Thyroid gland (tissue), 4 donors: ENCODE data around the gene STK33. TPM values are rescaled to one million over a fixed set of nuclear protein-coding genes. Genes with fewer than 3 reads are reported as not detected.
A peak's percentile ranks its signal among the peaks of the same experiment; 100 is the strongest.

Experiments used
- DNase-seq, 2 donors: peaks; one replicate each; pipeline ENCODE4 v3.0.0-alpha.2; 2019
- H3K27ac ChIP-seq, 3 donors: fragments of 200-600 bp; sonication (generic); 1 replicate in 2 of 3; 2 replicates in 1 of 3; pipeline ENCODE4 v1.5.1; 2016 to 2019; ENCODE audit warnings: mild to moderate bottlenecking in 1 of 3, moderate library complexity in 1 of 3
- H3K27me3 ChIP-seq: fragments of 200-600 bp; sonication (generic); one replicate; pipeline ENCODE4 v1.5.1; 2019
- H3K36me3 ChIP-seq, 2 donors: fragments of 200-600 bp; sonication (generic); one replicate each; pipeline ENCODE4 v1.5.1; 2016 to 2019
- H3K4me1 ChIP-seq, 2 donors: fragments of 200-600 bp; sonication (generic); one replicate each; pipeline ENCODE4 v1.5.1; 2017 to 2019
- H3K4me3 ChIP-seq, 3 donors: fragments of 200-600 bp; sonication (generic); replicated peaks in 1 of 3; 1 replicate in 2 of 3; 2 replicates in 1 of 3; pipeline ENCODE4 v1.5.1; 2016; ENCODE audit warnings: mild to moderate bottlenecking in 1 of 3
- H3K9me3 ChIP-seq: fragments of 200-600 bp; sonication (generic); one replicate; pipeline ENCODE4 v1.5.1; 2017
- POLR2A ChIP-seq, 2 donors: fragments of 450-650 bp; IDR thresholded peaks; one replicate each; pipeline ENCODE4 v1.6.1; 2017; ENCODE audit warnings: antibody characterized with exemption in 2 of 2, mild to moderate bottlenecking in 2 of 2, moderate library complexity in 1 of 2
- WGBS, 2 donors: methylation state at CpG; one replicate each; pipeline ENCODE4 v1.1.5; 2017; 5-methylcytosine and 5-hydroxymethylcytosine counted together
- intact Hi-C: fragments of 100-400 bp; cut with DNase I; formaldehyde crosslinking; loops from one replicate; pipeline ENCODE4 v1.15.1; 2023
- total RNA-seq, 4 donors: library from RNA; depleted of rRNA; stranded (reverse); fragments of >200 nt; gene quantifications; one replicate each; pipeline ENCODE4 v1.2.3, GENCODE V29; 2016
- TF ChIP-seq, protein P1 (sequence below), 6 experiments: fragments of 200-600 bp in 3 of 6; fragments of 450-650 bp in 3 of 6; sonication (generic) in 3 of 6; IDR thresholded peaks; one replicate each; pipeline ENCODE4 v1.5.1; 2016 to 2019; ENCODE audit warnings: antibody characterized with exemption in 6 of 6, mild to moderate bottlenecking in 2 of 6, inconsistent platforms in 1 of 6, moderate library complexity in 1 of 6

STK33 gene
- total RNA-seq, 4 donors from 2014 or later, result 29.3 to 49.8 (median 39.9) TPM

DNA sequence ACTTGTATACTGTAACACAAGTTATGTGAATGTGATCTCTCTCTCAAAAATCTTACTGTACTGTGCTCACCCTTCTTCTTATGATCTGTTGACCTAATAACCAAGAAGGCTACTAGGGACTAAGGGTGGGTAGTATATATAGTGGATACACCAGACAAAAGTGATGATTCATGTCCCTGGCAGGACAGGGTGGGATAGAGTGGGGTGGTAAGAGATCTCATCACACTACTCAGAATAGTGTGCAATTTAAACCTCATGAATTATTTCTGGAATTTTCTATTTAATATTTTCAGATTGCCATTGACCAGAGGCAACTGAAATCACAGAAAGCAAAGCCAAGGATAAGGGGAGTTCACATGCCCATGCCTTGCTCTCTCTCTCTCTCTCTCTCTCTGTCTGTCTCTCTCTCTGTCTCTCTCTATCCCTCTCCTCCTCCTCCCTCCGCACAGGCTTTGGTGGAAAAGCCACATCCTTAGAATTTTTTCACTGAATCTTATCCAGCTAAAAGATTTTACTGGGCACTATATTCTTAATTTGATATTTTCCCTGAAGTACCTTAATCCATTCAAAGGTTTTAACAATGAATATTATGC, 12.0 kb upstream of the STK33 start:
- Histone ChIP-seq H3K27ac (no peak overlapping the region), H3K27me3 (no peaks in the 10 kb centered on the region), H3K9me3 (no peaks in the 10 kb centered on the region), H3K4me3 (no peak overlapping the region), H3K36me3 (no peaks in the 10 kb centered on the region), H3K4me1 (peaks cover 4 to 7% of the 10 kb centered on the region in 2 donors)
- 95 to 96% methylated on average over 1 of the region's 1 CpG for WGBS, 2 donors
- DNase-seq, result no peak
- intact Hi-C loops, result no loop called here
- TF ChIP-seq POLR2A (IDR thresholded peaks at IDR 0.05), result no peak
- TF ChIP-seq, protein P1, sequence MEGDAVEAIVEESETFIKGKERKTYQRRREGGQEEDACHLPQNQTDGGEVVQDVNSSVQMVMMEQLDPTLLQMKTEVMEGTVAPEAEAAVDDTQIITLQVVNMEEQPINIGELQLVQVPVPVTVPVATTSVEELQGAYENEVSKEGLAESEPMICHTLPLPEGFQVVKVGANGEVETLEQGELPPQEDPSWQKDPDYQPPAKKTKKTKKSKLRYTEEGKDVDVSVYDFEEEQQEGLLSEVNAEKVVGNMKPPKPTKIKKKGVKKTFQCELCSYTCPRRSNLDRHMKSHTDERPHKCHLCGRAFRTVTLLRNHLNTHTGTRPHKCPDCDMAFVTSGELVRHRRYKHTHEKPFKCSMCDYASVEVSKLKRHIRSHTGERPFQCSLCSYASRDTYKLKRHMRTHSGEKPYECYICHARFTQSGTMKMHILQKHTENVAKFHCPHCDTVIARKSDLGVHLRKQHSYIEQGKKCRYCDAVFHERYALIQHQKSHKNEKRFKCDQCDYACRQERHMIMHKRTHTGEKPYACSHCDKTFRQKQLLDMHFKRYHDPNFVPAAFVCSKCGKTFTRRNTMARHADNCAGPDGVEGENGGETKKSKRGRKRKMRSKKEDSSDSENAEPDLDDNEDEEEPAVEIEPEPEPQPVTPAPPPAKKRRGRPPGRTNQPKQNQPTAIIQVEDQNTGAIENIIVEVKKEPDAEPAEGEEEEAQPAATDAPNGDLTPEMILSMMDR (IDR thresholded peaks at IDR 0.05), result no peak

DNA sequence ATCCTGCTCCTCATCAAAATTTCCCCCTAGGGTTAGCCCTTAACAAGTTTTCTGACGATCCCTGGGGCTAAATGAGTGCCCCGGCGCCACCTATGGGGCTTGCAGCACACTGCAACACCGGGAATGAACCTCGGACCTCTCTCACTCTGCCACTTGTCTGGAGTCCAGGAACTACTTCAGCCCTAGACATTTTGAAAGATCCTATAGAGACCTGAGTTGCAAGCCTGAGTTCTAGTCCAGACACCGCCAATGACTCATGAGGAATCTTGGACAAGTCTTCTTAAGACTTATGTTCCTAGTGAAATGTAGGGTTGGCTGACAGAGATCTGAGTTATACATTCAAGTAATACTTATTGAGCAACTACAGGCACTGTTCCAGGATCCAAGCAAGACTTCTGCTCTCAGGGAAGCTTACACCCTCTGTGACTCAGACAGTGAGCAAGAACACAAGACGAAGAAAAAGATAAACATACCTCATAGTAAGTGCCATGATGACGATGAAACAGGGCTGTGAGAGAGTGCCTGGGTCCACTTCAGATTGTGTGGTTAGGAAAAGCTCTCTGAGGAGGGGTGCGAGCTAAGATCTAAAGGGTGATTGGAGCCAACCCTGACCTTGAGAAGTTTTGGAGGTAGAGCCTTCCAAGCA, 10.2 kb upstream of the STK33 start:
- no peak for TF ChIP-seq POLR2A (IDR thresholded peaks at IDR 0.05)
- TF ChIP-seq, protein P1 (IDR thresholded peaks at IDR 0.05), result peak in 4 of 6 experiments; percentile 38 to 61 (median 46)
- H3K27ac ChIP-seq, result no peak overlapping the region
- DNase-seq, result peak; percentile 41 to 46
- no peaks in the 10 kb centered on the region for H3K36me3 ChIP-seq
- peaks cover 4 to 7% of the 10 kb centered on the region in 2 donors for H3K4me1 ChIP-seq
- H3K9me3 ChIP-seq, result no peaks in the 10 kb centered on the region
- H3K27me3 ChIP-seq, result no peaks in the 10 kb centered on the region
- no peak overlapping the region for H3K4me3 ChIP-seq
- intact Hi-C loops, result no loop called here
- 12 to 18% methylated on average over 9 of the region's 9 CpGs for WGBS, 2 donors

DNA sequence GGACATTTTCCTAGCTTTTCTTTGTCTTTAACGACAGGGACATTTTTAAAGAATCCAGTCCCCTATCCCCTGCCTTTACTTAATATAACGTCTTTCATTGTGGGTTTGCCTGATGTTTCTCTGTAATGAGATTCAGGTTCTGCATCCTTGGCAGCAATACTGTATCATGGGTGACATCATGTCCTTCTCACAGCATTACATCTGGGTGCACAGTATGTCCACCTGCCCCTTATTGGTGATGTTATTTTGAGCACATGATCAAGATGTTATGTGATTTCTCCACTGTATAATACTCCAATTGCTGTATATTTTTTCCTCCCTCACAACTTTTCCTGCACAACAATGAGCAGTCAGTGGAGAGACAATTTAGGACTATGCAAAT, 9.7 kb upstream of the STK33 start:
- WGBS, 2 donors, result 71 to 77% methylated on average over 2 of the region's 2 CpGs
- intact Hi-C loops, result no loop called here
- peaks cover 4 to 7% of the 10 kb centered on the region in 2 donors for H3K4me1 ChIP-seq

DNA sequence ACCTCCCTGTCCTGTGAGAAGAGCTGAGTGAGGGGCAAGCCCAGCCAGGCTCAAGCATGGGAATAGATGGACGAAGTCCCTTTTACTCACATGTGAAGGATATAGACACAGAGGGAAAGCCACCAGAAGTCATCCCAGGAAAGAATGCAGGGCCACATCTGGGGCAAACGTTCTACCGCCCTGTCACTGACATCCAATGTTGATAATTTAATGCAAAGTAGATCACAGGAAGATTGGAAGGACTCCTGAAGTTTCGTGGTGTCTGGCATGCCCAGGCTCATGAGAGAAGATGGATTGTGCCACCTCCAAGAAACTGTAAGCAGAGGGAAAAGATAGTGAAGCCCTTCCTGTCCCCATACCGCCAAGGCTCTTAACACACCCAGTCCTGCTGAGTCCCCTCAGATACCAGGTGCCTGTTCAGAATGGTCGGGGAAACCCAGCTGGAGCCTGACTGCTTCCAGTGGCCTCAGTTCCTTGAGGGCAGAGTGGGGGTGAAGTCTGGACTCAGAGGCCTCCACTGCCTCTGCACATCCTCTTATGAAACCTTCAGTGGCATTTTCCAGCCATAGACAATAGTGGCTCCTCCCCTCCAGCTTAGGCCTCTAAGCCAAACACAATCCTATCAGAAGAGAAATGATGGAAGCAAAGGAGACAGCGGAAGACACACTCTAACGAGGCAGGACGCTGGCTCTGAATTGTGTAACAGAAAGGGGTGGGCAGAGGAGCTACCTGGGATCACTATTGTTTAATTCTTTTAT, 7.5 kb upstream of the STK33 start:
- no peaks in the 10 kb centered on the region for H3K27me3 ChIP-seq
- H3K9me3 ChIP-seq, result no peaks in the 10 kb centered on the region
- 86 to 89% methylated on average over 8 to 9 of the region's 9 CpGs for WGBS, 2 donors
- H3K4me1 ChIP-seq, result peaks cover 4 to 7% of the 10 kb centered on the region in 2 donors
- TF ChIP-seq, protein P1 (IDR thresholded peaks at IDR 0.05), result no peak
- TF ChIP-seq POLR2A (IDR thresholded peaks at IDR 0.05), result no peak
- no peaks in the 10 kb centered on the region for H3K36me3 ChIP-seq
- DNase-seq, result no peak
- no peak overlapping the region for H3K27ac ChIP-seq
- no peak overlapping the region for H3K4me3 ChIP-seq
- intact Hi-C loops, result no loop called here

More for the DNA sequence above, 9.7 kb upstream of the STK33 start:
- no peak overlapping the region for H3K27ac ChIP-seq
- DNase-seq, result no peak
- no peaks in the 10 kb centered on the region for H3K27me3 ChIP-seq
- TF ChIP-seq, protein P1 (IDR thresholded peaks at IDR 0.05), result no peak
- TF ChIP-seq POLR2A (IDR thresholded peaks at IDR 0.05), result no peak
- H3K4me3 ChIP-seq, result no peak overlapping the region
- H3K9me3 ChIP-seq, result no peaks in the 10 kb centered on the region
- H3K36me3 ChIP-seq, result no peaks in the 10 kb centered on the region

DNA sequence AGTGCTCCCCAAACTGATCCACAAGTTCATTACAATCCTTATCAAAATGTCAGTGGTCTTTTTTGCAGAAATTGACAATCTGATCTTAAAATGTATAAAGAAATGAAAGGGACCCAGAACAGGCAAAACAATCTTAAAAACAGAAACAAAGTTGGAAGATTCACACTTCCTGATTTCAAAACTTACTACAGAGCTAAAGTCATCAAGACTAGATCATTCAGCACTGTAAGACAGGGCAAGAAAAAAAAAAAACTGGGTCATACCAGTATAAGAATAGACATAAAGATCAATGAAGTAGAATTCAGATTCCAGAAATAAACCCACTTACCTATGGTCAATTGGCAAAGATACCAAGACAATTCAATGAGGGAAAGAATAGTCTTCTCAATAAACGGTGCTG, 4.5 kb upstream of the STK33 start:
- Histone ChIP-seq H3K27me3 (no peaks in the 10 kb centered on the region), H3K27ac (no peak overlapping the region), H3K9me3 (no peaks in the 10 kb centered on the region), H3K4me3 (no peak overlapping the region), H3K36me3 (no peaks in the 10 kb centered on the region), H3K4me1 (peaks cover 0 to 5% of the 10 kb centered on the region in 2 donors)
- WGBS, 2 donors, result 90 to 98% methylated on average over 1 of the region's 1 CpG
- DNase-seq, result no peak
- TF ChIP-seq, protein P1 (IDR thresholded peaks at IDR 0.05), result no peak
- no peak for TF ChIP-seq POLR2A (IDR thresholded peaks at IDR 0.05)
- intact Hi-C loops, result no loop called here
